Upper lobe of left lung (tissue), 4 donors: ENCODE measurements around the gene GSTO1.

Source experiments
- EP300 ChIP-seq, 4 donors: sonication (generic); formaldehyde crosslinking; IDR thresholded peaks; one replicate each; pipeline ENCODE4 v1.5.1; 2017; ENCODE audit warnings: antibody characterized with exemption in 4 of 4, control low read depth in 2 of 4
- POLR2A ChIP-seq, 4 donors: fragments of 450-650 bp; IDR thresholded peaks; one replicate each; pipeline ENCODE4 v1.5.1; 2016 to 2017; ENCODE audit warnings: antibody characterized with exemption in 4 of 4, mild to moderate bottlenecking in 2 of 4
- POLR2AphosphoS5 ChIP-seq, 2 donors: sonication (generic); formaldehyde crosslinking; IDR thresholded peaks; one replicate each; pipeline ENCODE4 v1.5.1; 2017; ENCODE audit warnings: antibody characterized with exemption in 2 of 2
- TF ChIP-seq, protein P1 (sequence below), 6 experiments: fragments of 450-650 bp in 4 of 6; fragments of 200-600 bp in 2 of 6; sonication (generic) in 2 of 6; IDR thresholded peaks; one replicate each; pipeline ENCODE4 v1.5.1; 2016 to 2019; ENCODE audit warnings: antibody characterized with exemption in 6 of 6

DNA sequence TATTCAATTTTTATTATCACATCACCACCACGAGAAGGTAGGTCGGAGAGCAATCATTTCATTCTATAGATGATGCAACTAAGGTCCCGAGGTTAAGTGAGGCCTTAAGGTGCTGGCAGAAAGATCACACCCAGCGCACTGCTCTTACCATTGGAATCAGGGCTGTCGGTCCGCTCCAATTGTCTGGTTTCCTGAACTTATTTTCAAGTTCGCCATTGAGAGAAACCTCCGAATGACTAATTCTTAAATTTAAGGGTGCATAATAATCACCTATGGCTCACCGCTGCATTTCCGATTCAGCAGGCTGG is 13.7 kb downstream of the GSTO1 start:
- TF ChIP-seq POLR2A (IDR thresholded peaks at IDR 0.05): peak in 1 of 4 donors; percentile 33
- TF ChIP-seq, protein P1, sequence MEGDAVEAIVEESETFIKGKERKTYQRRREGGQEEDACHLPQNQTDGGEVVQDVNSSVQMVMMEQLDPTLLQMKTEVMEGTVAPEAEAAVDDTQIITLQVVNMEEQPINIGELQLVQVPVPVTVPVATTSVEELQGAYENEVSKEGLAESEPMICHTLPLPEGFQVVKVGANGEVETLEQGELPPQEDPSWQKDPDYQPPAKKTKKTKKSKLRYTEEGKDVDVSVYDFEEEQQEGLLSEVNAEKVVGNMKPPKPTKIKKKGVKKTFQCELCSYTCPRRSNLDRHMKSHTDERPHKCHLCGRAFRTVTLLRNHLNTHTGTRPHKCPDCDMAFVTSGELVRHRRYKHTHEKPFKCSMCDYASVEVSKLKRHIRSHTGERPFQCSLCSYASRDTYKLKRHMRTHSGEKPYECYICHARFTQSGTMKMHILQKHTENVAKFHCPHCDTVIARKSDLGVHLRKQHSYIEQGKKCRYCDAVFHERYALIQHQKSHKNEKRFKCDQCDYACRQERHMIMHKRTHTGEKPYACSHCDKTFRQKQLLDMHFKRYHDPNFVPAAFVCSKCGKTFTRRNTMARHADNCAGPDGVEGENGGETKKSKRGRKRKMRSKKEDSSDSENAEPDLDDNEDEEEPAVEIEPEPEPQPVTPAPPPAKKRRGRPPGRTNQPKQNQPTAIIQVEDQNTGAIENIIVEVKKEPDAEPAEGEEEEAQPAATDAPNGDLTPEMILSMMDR (IDR thresholded peaks at IDR 0.05): no peak
- TF ChIP-seq EP300 (IDR thresholded peaks at IDR 0.05): no peak
- no peak for TF ChIP-seq POLR2AphosphoS5 (IDR thresholded peaks at IDR 0.05)
